AG09319 (cell line): Measurements from ENCODE around the gene LRRC2.
"Not testable (repeated sequence)": the region's sequence is repeated elsewhere in the genome, so short reads cannot be mapped to it uniquely, and the experiment has no call there.

Source experiments
- DNase-seq: peaks from one replicate; pipeline ENCODE4 v3.0.0-alpha.2; 2010; ENCODE audit warnings: low read depth; ENCODE audit errors: extremely low read depth
- TF ChIP-seq, protein P1 (sequence below): IDR thresholded peaks from 2 replicates; pipeline ENCODE4 v1.5.1; 2011; ENCODE audit warnings: low read depth, mild to moderate bottlenecking, inconsistent platforms, low read length, moderate library complexity

LRRC2 gene

DNA sequence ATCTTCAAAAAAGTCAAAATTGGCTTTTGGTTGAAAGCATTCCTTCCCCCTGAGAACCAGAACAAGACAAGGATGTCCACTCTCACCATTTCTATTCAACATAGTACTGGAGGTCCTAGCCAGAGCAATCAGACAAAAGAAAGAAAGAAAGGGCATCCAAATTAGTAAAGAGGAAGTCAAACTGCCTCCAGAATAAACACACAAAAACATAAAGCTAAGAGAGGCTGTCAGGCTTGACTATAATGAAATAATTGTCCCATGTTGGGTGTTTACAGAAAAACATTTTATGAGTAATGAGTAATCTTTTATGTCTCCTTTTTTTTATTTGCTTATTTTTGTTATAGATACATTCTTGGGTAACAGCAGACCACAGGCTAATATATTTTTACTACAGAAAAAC, 27.9 kb upstream of the LRRC2 start:
- no peak for DNase-seq
- TF ChIP-seq, protein P1, sequence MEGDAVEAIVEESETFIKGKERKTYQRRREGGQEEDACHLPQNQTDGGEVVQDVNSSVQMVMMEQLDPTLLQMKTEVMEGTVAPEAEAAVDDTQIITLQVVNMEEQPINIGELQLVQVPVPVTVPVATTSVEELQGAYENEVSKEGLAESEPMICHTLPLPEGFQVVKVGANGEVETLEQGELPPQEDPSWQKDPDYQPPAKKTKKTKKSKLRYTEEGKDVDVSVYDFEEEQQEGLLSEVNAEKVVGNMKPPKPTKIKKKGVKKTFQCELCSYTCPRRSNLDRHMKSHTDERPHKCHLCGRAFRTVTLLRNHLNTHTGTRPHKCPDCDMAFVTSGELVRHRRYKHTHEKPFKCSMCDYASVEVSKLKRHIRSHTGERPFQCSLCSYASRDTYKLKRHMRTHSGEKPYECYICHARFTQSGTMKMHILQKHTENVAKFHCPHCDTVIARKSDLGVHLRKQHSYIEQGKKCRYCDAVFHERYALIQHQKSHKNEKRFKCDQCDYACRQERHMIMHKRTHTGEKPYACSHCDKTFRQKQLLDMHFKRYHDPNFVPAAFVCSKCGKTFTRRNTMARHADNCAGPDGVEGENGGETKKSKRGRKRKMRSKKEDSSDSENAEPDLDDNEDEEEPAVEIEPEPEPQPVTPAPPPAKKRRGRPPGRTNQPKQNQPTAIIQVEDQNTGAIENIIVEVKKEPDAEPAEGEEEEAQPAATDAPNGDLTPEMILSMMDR: no peak

DNA sequence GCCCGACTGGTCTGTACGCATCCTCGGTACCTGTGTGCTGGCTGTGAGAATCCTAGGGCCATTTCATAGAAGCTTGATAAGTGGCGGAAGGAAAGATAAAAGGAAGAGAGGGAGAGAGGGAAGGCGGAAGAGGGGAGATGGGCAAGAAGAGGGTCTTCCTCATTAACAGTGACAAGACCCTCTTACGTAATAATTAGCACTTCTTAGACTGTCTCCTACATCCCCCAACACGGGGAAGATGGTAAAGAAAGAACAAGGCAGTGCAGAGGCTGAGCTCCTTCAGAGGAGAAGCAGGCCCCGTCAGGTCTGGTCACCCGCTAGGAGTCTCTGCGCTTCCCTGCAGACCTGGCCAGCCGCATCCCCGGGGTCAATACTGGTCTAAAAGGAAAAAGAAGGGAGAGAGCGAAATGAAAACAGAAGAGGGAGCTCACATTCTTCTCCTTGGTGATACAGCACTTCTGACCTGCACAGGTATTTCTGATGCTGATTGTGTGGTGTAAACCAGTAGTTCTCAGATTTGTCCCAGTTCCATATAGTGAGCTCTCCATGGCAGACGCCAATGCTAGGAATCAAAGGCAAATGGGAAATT, 27.3 kb upstream of the LRRC2 start:
- no peak for DNase-seq
- TF ChIP-seq, protein P1: no peak

DNA sequence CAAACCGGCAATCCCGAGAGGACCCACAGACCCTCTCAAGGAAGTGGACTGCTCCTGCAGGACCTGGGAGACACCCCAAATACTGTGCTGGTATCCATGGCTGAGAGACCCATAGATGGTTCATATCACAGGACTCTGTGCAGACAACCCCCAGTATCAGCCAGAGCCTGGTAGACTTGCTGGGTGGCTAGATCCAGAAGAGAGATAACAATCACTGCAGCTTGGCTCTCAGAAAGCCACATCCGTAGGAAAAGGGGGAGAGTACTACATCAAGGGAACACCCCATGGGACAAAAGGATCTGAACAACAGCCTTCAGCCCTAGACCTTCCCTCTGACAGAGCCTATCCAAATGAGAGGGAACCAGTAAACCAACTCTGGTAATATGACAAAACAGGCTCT, 21.2 kb upstream of the LRRC2 start:
- not testable (repeated sequence) for DNase-seq

DNA sequence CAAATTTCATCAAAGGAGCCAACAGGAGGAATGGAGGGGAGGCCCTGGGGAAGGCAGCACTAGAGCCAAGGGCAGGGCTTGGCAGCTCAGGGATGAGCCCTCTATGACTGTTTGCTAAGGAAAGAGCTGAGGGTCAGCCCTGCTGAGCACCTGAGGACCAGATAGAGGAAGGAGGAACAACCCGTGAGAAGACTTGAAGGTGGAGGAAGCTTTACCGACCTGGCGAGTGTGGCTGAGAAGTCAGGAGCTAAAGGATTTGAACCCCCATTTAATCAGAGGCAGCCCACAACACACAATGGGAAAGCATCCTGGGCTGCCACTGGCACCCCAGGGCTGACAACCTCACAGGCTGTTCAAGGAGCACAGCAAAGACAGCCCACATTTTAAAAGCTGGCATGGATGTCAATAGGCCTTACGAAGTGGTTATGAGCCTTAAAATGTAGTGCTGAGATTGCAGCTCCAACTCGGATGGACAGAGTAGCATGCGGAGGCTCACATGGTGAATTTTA, 20.7 kb upstream of the LRRC2 start:
- DNase-seq: no peak
- TF ChIP-seq, protein P1: no peak

DNA sequence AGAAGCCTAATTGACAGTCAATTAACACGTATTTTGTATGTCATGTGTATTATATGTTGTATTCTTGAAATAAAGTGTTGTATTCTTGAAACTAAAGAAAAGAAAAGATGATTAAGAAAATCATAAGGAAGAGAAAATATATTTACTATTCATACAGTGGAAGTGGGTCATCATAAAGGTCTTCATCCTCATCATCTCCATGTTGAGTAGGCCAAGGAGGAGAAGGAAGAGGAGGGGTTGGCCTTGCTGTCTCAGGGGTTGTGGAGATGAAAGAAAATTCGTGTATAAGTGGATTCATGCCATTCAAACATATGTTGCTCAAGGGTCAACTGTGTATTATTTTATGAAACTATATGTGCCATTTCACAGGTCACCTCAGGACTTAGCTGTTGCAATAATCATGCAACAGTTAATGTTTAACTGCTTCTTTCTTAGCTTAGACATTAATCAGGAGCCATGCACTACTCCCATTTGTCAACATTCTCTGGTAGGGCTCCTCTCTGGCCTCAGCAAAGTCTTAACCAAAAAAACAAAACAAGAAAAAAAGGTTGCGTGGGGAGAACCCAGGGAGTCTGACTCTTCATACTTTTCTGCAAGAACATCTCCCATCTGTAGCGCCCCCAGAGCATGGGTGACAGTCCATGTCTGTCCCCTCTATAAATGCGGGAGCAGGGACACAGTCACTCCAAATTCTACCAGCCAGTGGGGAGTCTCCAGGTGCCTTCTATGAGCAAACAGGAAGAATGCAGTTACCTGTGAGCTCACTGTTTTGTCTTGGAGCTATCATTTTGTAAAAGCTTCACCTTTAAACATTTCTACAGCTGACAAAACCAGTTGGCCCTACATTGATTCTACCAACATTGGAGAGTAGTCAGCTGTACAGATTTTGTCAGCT, 19.9 kb upstream of the LRRC2 start:
- no peak for DNase-seq
- TF ChIP-seq, protein P1: no peak

DNA sequence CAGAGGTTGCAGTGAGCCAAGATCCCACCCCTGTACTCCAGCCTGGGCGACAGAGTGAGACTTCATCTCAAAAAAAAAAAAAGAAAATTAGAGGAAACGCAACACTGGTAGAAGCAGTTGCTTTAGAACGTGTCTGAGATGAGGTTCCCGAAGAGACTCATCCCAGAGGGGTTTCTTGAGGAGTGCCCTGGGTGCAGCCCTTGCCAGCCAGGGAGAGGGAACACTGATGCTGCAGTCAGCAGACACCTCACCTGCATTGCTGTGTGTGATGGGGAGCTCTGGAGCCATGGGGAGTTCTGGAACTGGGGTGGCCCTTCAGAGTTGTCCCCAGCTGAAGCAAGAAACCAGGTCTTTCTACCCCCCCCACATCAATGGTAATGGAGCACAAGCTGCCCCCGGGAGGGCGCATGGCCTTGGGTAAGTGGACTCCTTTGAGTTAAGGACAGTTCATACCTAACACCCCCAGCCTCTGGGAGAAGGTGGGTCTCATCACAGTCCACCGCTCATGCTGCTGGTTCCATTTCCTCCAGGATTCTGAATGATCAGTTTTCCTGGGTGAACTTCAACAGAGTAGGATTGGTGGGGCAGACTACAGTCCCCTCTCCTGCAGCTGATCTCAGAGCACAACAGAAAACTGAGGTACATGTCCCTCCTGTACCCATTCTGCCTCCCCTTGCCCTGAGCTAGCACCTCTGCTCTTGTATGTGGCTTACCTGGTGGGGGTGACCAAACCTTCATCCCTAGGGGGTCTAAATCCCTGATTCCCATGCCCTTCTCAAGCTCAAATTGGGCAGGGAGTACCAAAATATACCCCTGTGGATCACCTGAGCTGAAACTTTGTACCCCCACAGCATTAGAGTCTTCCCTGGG, 18.7 kb upstream of the LRRC2 start:
- TF ChIP-seq, protein P1: no peak
- no peak for DNase-seq

DNA sequence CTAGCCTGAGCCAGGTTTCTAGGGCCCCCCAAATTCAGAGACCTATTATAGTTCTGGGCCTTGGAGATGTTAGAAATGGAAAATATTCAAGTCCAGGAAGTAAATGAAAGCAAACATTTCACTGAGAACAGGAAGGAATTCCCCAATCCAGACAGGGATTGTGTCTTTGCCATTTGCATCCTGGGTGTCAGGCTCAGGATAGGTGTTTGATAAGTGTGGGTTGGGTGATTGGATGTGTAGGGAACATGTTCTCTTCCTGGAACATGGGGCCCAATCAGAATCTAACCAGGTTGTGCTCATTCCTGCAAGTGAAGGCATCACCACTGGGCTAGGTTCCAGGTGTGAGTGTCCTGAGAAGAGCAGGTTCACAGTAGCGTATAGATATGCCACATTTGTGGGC, 14.6 kb upstream of the LRRC2 start:
- DNase-seq: no peak
- TF ChIP-seq, protein P1: no peak
